Esophagus squamous epithelium (tissue), 5 donors: ENCODE results near the gene ETV7. TPM values are rescaled to one million over a fixed set of nuclear protein-coding genes. Genes with fewer than 3 reads are reported as not detected.

Experiments
- DNase-seq: peaks from one replicate; lab custom pipeline; 2025; lab: John Stamatoyannopoulos, UW
- H3K27ac ChIP-seq, 4 donors: fragments of 200-600 bp; sonication (generic); one replicate each; pipeline ENCODE4 v1.5.1; 2016 to 2019; ENCODE audit warnings: mild to moderate bottlenecking in 1 of 4
- H3K27me3 ChIP-seq, 4 donors: fragments of 200-600 bp; sonication (generic); 1 replicate in 3 of 4; 2 replicates in 1 of 4; pipeline versions ENCODE4 v1.5.1 to v1.6.0; 2017 to 2021; ENCODE audit warnings: antibody characterized with exemption in 1 of 4
- H3K36me3 ChIP-seq, 3 donors: fragments of 200-600 bp; sonication (generic); one replicate each; pipeline ENCODE4 v1.5.1; 2016 to 2019
- H3K4me1 ChIP-seq, 3 donors: fragments of 200-600 bp; sonication (generic); one replicate each; pipeline ENCODE4 v1.5.1; 2017 to 2019
- H3K4me3 ChIP-seq, 4 donors: fragments of 200-600 bp; sonication (generic); 1 replicate in 3 of 4; 2 replicates in 1 of 4; pipeline ENCODE4 v1.5.1; 2016 to 2019; ENCODE audit warnings: mild to moderate bottlenecking in 2 of 4, moderate library complexity in 1 of 4
- H3K9me3 ChIP-seq, 3 donors: fragments of 200-600 bp; sonication (generic); one replicate each; pipeline ENCODE4 v1.5.1; 2016 to 2019
- POLR2A ChIP-seq, 4 donors: fragments of 450-650 bp; IDR thresholded peaks; one replicate each; pipeline ENCODE4 v1.6.1; 2017; ENCODE audit warnings: antibody characterized with exemption in 4 of 4, mild to moderate bottlenecking in 4 of 4, moderate library complexity in 3 of 4
- WGBS, 2 donors: methylation state at CpG; one replicate each; pipeline ENCODE4 v1.1.5; 2018; 5-methylcytosine and 5-hydroxymethylcytosine counted together
- intact Hi-C: fragments of 100-400 bp; cut with DNase I; formaldehyde crosslinking; loops from one replicate; pipeline ENCODE4 v1.15.0; 2022
- total RNA-seq, 4 donors: library from RNA; depleted of rRNA; stranded (reverse); fragments of >200 nt; gene quantifications; one replicate each; pipeline ENCODE4 v1.1.0, GENCODE V29; 2016
- TF ChIP-seq, protein P1 (sequence below), 6 experiments: fragments of 450-650 bp in 4 of 6; fragments of 200-600 bp in 2 of 6; sonication (generic) in 2 of 6; IDR thresholded peaks; one replicate each; pipeline ENCODE4 v1.5.1; 2016 to 2019; ENCODE audit warnings: antibody characterized with exemption in 6 of 6, mild to moderate bottlenecking in 4 of 6, moderate library complexity in 4 of 6
- donor health status: DM: yes; HTN: yes; CAD: no.

ETV7 gene
- total RNA-seq, 4 donors from 2014 or later, result 1.3 to 7.3 (median 2.3) TPM

DNA sequence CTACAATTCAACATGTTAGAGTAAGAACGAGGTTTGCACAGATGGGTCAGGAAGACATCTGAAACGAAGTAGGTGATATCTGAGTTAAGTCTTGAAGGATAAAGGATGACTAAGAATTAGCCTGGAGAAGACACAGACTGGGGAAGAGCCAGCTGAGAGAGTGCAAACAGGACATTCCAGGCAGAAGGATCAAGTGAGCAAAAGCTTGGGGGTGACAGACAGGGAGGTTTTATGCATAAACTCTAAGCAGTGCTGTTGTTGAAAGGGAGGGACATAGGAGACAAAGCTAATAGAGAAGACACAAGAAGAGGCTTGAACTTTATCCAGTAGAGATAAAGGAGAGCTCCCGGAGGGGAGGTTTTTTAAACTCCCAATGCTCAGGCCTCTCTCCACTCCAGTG lies 15.0 kb upstream of the ETV7 start:
- no peaks in the 10 kb centered on the region for H3K36me3 ChIP-seq
- H3K4me3 ChIP-seq, result no peak overlapping the region
- intact Hi-C loops, result no loop called here
- TF ChIP-seq POLR2A (IDR thresholded peaks at IDR 0.05), result no peak
- TF ChIP-seq, protein P1, sequence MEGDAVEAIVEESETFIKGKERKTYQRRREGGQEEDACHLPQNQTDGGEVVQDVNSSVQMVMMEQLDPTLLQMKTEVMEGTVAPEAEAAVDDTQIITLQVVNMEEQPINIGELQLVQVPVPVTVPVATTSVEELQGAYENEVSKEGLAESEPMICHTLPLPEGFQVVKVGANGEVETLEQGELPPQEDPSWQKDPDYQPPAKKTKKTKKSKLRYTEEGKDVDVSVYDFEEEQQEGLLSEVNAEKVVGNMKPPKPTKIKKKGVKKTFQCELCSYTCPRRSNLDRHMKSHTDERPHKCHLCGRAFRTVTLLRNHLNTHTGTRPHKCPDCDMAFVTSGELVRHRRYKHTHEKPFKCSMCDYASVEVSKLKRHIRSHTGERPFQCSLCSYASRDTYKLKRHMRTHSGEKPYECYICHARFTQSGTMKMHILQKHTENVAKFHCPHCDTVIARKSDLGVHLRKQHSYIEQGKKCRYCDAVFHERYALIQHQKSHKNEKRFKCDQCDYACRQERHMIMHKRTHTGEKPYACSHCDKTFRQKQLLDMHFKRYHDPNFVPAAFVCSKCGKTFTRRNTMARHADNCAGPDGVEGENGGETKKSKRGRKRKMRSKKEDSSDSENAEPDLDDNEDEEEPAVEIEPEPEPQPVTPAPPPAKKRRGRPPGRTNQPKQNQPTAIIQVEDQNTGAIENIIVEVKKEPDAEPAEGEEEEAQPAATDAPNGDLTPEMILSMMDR (IDR thresholded peaks at IDR 0.05), result no peak
- no peak overlapping the region for H3K27ac ChIP-seq
- 66 to 78% methylated on average over 3 of the region's 3 CpGs for WGBS, 2 donors
- no peaks in the 10 kb centered on the region for H3K9me3 ChIP-seq
- no peaks in the 10 kb centered on the region for H3K4me1 ChIP-seq
- H3K27me3 ChIP-seq, result no peaks in the 10 kb centered on the region
- DNase-seq, result no peak

GRCh38 chr6:36399970-36400369 lies 12.5 kb upstream of the ETV7 start:
- H3K27me3 ChIP-seq, result no peaks in the 10 kb centered on the region
- H3K36me3 ChIP-seq, result no peaks in the 10 kb centered on the region
- no peak for DNase-seq
- intact Hi-C loops, result no loop called here
- H3K9me3 ChIP-seq, result no peaks in the 10 kb centered on the region
- no peaks in the 10 kb centered on the region for H3K4me1 ChIP-seq
- TF ChIP-seq, protein P1 (IDR thresholded peaks at IDR 0.05), result no peak
- TF ChIP-seq POLR2A (IDR thresholded peaks at IDR 0.05), result no peak
- WGBS, 2 donors, result 67 to 75% methylated on average over 1 of the region's 1 CpG
- H3K4me3 ChIP-seq, result no peak overlapping the region
- H3K27ac ChIP-seq, result no peak overlapping the region

- H3K27ac ChIP-seq, result no peak overlapping the region
- H3K4me3 ChIP-seq, result no peak overlapping the region
- WGBS, 2 donors, result 94 to 96% methylated on average over 4 to 5 of the region's 5 CpGs
- intact Hi-C loops, result no loop called here
- no peak for DNase-seq
- peaks cover 0 to 6% (median 4%) of the 10 kb centered on the region in 3 donors for H3K4me1 ChIP-seq
- H3K36me3 ChIP-seq, result no peaks in the 10 kb centered on the region
- H3K9me3 ChIP-seq, result no peaks in the 10 kb centered on the region
- H3K27me3 ChIP-seq, result no peaks in the 10 kb centered on the region
- no peak for TF ChIP-seq POLR2A (IDR thresholded peaks at IDR 0.05)
- TF ChIP-seq, protein P1 (IDR thresholded peaks at IDR 0.05), result no peak
Observed at GRCh38 chr6:36392621-36393020, 5.2 kb upstream of the ETV7 start.

- no peak for DNase-seq
- intact Hi-C loops, result no loop called here
- Histone ChIP-seq H3K27me3 (no peaks in the 10 kb centered on the region), H3K4me1 (peaks cover 13 to 25% (median 18%) of the 10 kb centered on the region in 3 donors), H3K36me3 (no peaks in the 10 kb centered on the region), H3K27ac (no peak overlapping the region), H3K4me3 (no peak overlapping the region), H3K9me3 (no peaks in the 10 kb centered on the region)
- TF ChIP-seq POLR2A (IDR thresholded peaks at IDR 0.05), result no peak
- TF ChIP-seq, protein P1 (IDR thresholded peaks at IDR 0.05), result no peak
Observed at GRCh38 chr6:36389353-36389752, 1.9 kb upstream of the ETV7 start.

GRCh38 chr6:36386495-36387439 lies 702 bp downstream of the ETV7 start:
- 1 to 2% methylated on average over 19 to 27 of the region's 33 CpGs for WGBS, 2 donors
- Histone ChIP-seq H3K9me3 (no peaks in the 10 kb centered on the region), H3K4me1 (peaks cover 13 to 25% (median 18%) of the 10 kb centered on the region in 3 donors), H3K4me3 (peak overlapping the region; percentile 48 to 85 (median 64)), H3K27me3 (no peaks in the 10 kb centered on the region), H3K27ac (peak overlapping the region; percentile 53 to 67 (median 62)), H3K36me3 (no peaks in the 10 kb centered on the region)
- DNase-seq, result no peak
- intact Hi-C loops, result no loop called here
- TF ChIP-seq, protein P1 (IDR thresholded peaks at IDR 0.05), result peak in 1 of 6 experiments; percentile 13
- no peak for TF ChIP-seq POLR2A (IDR thresholded peaks at IDR 0.05)
